ENCODE data around the gene PPP2R3A.

PPP2R3A gene

GRCh38 chr3:135997554-135998320 lies 32.2 kb downstream of the PPP2R3A start:
- TF ChIP-seq, protein P1, sequence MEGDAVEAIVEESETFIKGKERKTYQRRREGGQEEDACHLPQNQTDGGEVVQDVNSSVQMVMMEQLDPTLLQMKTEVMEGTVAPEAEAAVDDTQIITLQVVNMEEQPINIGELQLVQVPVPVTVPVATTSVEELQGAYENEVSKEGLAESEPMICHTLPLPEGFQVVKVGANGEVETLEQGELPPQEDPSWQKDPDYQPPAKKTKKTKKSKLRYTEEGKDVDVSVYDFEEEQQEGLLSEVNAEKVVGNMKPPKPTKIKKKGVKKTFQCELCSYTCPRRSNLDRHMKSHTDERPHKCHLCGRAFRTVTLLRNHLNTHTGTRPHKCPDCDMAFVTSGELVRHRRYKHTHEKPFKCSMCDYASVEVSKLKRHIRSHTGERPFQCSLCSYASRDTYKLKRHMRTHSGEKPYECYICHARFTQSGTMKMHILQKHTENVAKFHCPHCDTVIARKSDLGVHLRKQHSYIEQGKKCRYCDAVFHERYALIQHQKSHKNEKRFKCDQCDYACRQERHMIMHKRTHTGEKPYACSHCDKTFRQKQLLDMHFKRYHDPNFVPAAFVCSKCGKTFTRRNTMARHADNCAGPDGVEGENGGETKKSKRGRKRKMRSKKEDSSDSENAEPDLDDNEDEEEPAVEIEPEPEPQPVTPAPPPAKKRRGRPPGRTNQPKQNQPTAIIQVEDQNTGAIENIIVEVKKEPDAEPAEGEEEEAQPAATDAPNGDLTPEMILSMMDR (IDR thresholded peaks at IDR 0.05), result no peak
- H3K4me1 Mint-ChIP-seq, result no peaks in the 10 kb centered on the region
- DNase-seq, result no peak
- H3K27me3 Mint-ChIP-seq (ENCODE audit: low read depth, poor library complexity), result peaks cover 3% of the 10 kb centered on the region
- H3K9me3 Mint-ChIP-seq, result no peaks in the 10 kb centered on the region
- H3K27ac Mint-ChIP-seq, result no peak overlapping the region
- H3K4me3 Mint-ChIP-seq, result no peak overlapping the region
- peaks cover 12% of the 10 kb centered on the region for H3K36me3 Mint-ChIP-seq (ENCODE audit: low read depth)

GRCh38 chr3:136008221-136008620 lies 42.7 kb downstream of the PPP2R3A start:
- Mint-ChIP-seq H3K27ac (no peak overlapping the region), H3K4me1 (no peaks in the 10 kb centered on the region), H3K36me3 (ENCODE audit: low read depth) (peaks cover 48% of the 10 kb centered on the region), H3K27me3 (ENCODE audit: low read depth, poor library complexity) (no peaks in the 10 kb centered on the region), H3K4me3 (no peak overlapping the region), H3K9me3 (peaks cover 4% of the 10 kb centered on the region)
- no peak for DNase-seq
- TF ChIP-seq, protein P1 (IDR thresholded peaks at IDR 0.05), result no peak

GRCh38 chr3:136008732-136009470 lies 43.4 kb downstream of the PPP2R3A start:
- Mint-ChIP-seq H3K27ac (no peak overlapping the region), H3K4me3 (no peak overlapping the region), H3K4me1 (no peaks in the 10 kb centered on the region), H3K9me3 (peaks cover 10% of the 10 kb centered on the region), H3K27me3 (ENCODE audit: low read depth, poor library complexity) (no peaks in the 10 kb centered on the region), H3K36me3 (ENCODE audit: low read depth) (peaks cover 49% of the 10 kb centered on the region)
- TF ChIP-seq, protein P1 (IDR thresholded peaks at IDR 0.05), result no peak
- no peak for DNase-seq

DNA sequence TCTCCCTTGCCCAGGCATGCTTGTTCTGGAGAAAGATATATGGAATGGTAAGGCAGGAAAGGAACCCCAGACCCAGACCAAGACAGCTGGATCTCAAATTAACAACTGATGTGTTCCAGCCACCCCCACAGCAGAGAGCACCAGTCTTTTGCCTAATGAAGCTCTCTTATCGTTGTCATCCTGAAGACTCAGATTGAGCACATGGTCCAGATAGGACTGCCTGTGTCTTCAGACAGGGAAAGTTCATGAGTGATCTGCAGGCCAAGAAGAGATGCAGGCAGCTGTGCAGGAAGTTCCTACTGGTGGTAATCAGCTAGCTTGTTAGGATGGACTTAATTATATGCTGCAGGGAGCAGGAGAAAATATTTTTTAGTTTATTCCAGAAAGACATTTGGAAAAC lies 53.3 kb downstream of the PPP2R3A start:
- H3K27me3 Mint-ChIP-seq (ENCODE audit: low read depth, poor library complexity), result no peaks in the 10 kb centered on the region
- TF ChIP-seq, protein P1 (IDR thresholded peaks at IDR 0.05), result no peak
- H3K9me3 Mint-ChIP-seq, result peaks cover 15% of the 10 kb centered on the region
- DNase-seq, result no peak
- H3K4me3 Mint-ChIP-seq, result no peak overlapping the region
- H3K36me3 Mint-ChIP-seq (ENCODE audit: low read depth), result peaks cover 31% of the 10 kb centered on the region
- peaks cover 10% of the 10 kb centered on the region for H3K4me1 Mint-ChIP-seq
- H3K27ac Mint-ChIP-seq, result no peak overlapping the region

DNA sequence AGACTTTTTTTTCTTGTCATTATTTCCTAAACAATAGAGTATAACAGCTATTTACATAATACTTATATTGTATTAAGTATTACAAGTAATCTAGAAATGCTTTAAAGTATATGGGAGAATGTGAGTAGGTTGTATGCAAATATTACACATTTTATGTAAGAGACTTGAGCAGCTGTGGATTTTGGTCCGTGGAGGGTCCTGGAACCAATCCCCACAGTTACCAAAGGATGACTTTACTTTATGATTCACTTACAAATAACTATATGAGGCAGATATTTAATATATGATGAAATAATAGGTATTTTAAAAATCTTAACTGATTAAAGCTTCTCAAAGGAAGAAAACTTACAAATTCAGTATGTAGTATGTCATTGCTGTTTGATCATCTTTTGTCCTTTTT lies 56.3 kb downstream of the PPP2R3A start:
- Mint-ChIP-seq H3K27me3 (ENCODE audit: low read depth, poor library complexity) (no peaks in the 10 kb centered on the region), H3K36me3 (ENCODE audit: low read depth) (peaks cover 14% of the 10 kb centered on the region), H3K27ac (no peak overlapping the region), H3K4me3 (no peak overlapping the region), H3K9me3 (no peaks in the 10 kb centered on the region), H3K4me1 (peaks cover 10% of the 10 kb centered on the region)
- TF ChIP-seq, protein P1 (IDR thresholded peaks at IDR 0.05), result no peak
- no peak for DNase-seq
